Right forelimb (tissue), 1 donor: ENCODE data around the gene ARHGAP24.

Experiments used
- DNase-seq: peaks from one replicate; pipeline ENCODE4 v3.0.0-alpha.2; 2018

Gene ARHGAP24

DNA sequence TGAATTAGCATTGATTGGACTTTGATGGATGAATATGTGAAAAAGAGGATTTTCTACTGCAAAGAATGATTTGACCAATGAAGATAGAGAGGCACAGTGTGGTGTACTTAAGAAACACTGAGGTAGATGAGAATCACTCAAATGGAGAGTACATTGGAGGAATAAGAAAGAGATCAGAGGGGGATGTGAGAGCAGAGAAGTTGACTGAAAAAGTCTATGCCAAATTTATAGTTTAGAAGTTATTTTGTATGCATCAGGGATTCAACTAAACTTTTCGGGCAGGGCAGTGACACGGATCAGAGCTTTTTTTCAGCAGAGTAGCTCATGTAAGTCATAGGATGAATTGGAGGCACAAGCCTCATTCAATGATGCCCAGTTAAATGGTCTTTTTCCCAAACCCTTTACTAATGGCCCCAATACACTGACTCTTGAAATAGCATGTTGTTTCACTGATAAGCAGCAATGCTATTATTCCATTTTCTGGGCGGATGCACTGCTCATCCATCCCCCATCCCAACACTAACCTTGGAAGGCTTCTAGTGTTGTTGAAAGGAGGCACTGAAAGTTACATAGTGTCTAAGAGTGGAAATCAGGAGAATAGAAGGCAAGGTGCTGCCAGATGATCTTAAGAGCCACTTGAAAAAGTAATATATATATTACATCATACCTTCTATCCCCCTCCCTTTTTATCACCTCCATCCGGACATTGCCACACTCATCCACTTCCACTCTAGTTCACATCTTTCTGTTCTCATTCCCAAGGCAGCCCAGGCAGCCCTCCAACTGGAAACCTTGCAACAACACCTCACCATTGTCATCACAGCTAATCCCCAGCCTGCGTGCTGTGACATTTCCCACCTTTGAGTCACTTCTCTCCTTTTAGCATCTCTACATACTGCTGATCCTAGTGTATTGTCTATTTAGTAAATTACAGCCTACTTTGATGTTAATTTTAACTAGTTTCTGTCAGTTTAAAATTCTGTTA, 46.1 kb downstream of the ARHGAP24 start:
- DNase-seq: no peak

- no peak for DNase-seq
Observed at GRCh38 chr4:85522277-85522676, 47.3 kb downstream of the ARHGAP24 start.

DNA sequence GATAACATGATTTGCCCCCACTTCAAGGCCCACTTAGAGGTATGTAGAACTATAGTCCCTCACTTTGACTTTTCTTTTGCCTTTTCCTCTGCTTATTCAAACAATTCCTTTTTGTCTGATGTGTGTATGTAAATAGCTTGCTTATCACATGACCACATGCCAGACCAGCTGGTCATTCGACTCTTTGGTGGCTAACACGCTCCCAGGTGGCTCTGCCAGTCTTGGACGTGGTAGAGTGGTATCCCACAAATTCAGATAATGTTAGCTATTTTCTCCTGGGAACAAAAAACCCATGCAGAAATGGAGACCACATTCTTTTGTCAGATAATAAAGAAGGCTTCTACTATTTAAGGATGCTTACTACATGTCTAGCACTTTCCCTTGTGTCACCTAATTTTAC, 47.9 kb downstream of the ARHGAP24 start:
- no peak for DNase-seq

DNA sequence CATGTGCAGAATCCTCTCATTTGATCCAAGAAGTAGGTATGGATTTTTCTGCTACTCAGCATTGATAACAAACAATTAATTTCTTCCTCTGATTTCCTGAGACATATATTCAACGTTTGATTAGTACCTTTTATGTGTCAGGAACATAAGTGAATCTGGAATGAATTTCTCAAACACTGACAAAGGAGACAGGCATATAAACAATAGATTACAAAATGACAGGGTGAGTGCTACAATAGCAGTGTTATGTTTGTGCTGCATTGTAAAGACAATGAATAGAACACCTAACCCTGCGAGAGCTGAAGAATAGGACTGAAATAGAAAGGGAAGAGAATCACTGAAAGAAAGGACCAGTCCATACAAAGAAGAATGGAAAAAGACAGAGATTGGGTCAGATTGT, 52.9 kb downstream of the ARHGAP24 start:
- no peak for DNase-seq

DNA sequence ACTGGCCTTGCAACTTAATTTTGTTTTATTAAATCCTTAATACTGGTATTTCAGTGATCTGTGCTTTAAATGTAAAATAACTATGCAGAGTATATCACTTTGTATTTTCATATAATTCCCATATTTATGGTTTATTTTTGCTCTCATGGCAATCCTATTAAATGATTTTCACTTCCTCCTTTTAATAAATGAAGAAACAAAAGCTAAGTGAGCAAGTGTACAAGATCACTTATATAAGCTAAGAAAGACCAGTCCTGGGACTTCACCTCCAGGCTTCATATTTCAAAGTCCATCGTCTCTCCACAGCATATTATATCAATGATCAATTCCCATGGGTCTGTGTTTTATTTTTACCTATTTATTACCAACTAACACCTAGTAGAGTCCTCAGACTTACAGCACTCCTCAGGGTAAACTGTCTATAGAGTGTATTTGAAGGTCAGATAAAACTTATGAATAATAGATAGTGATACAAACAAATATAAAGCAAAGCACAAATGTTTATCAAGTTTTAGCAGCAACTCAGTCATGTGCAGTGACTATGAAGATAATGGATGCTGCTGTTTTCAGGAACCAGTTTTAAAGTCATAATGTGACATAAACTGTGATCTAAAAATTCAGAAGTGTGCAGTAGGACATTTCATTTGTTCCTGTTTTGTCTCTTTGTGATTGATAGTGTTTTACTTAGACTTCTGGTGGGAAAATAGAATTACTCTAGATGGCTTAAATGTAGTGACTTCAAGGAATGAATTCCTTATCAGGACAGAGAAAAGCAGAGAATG, 56.8 kb downstream of the ARHGAP24 start:
- DNase-seq: no peak

DNA sequence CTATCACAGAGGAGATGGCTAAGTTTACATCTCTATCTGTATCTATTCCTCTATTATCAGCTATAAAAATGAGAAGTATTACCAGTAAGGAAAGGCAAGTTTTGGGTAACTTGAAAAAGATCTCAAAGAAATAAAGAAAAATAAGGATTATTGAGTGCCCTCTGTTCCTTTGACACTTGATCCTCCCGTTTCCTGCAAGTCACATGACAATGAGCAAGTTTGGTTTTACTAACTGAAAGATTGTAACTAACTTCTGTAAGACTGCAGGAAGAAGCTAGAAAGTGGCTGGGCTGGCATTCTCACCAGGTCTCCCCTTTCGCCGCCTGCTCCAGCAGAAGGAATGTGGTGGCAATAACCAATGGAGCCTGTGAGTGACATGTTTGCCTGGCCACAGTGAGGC, 59.2 kb downstream of the ARHGAP24 start:
- no peak for DNase-seq

DNA sequence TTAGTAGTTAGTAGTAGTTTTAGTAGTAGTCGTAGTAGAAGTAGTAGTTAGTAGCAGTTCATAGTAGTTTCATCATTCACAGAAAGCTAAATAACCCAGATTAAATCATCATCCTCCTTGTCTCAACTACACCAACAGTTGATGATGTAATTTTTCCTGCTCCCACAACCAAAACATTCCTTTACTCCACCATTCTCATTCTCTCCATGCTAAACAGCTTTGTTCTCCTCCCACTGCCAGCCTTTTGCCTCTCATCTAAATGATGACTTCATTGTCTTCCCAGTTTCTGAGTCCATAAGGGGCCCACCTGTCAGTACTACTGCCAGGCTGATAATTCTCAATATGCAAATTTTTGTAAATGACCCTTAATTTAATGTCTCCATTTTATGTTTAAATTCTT, 68.9 kb downstream of the ARHGAP24 start:
- DNase-seq: no peak

DNA sequence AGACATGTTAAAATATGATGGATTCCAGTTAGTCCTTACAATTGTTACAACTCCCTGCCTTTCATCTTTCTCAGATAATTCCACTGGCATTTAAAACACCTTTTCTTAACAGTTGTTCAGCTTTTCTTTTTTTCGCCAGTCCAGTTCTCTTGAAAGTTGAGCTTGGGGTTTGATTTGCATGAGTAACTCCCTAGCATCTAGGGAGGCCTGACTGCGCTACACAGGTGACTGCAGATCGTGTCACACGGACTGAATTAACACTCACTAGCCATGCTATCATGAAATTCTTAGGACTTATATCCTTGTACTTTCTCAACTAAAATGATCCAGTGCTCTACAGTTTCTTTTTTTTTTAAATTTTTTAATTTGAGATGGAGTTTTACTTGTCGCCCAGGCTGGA, 69.8 kb downstream of the ARHGAP24 start:
- no peak for DNase-seq

DNA sequence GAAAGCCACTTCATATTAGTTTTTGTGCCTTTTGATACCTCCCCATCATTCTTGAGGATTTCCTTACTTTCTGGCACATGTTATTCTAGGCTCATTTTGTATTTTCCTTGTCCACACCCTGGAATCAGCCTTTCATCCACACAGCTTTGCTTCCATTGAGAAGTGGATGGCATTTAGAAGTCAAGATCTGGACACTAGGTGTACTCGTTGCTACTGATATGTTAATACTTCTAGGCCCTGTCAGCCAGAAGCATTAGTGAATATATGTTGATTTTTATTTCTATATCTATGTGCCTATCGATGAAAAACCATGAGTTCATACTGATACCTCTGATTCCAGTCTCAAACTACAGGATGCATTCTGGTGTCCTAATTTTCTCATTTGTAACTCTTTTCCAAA, 73.2 kb downstream of the ARHGAP24 start:
- DNase-seq: no peak

GRCh38 chr4:85548841-85549240, 73.9 kb downstream of the ARHGAP24 start:
- DNase-seq: no peak

DNA sequence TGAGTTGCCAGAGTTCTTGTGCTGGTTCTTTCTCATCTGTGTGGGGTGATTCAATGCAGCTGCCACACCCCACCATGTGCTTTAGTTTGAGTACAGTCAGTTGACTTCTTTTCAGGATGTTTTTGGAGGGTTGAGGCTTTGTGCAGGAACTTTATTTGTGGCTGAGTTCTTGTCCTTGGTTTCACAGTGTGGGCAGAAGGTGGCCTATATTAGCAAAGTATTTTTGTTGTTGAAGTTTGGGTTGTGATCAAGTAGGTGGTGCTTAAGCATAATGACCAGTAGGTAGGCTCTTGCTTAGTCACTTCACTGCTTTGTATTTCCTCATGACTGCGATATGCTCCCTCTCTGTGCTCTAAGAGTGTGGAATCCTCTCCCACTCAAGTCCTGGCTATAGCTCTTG, 80.3 kb downstream of the ARHGAP24 start:
- DNase-seq: no peak

DNA sequence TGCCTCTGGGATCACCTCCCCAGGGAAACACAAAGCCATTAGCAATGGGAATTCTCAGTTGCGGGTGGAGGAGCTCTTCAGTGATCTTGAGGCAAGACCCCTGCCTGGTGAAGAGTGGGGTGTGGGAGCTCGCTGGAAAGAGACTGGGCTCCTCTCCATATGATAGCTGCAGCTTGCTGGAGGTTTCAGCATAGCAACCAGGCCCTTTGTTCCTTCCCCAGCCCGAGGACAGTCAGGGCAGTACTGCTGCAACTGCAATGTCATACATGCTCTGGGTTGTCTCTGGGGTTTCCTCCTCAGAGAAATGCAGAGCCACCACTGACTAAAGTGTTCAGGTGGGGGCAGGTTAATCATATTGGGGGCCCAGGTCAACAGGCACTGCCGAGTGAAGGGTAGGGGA, 81.3 kb downstream of the ARHGAP24 start:
- DNase-seq: no peak

DNA sequence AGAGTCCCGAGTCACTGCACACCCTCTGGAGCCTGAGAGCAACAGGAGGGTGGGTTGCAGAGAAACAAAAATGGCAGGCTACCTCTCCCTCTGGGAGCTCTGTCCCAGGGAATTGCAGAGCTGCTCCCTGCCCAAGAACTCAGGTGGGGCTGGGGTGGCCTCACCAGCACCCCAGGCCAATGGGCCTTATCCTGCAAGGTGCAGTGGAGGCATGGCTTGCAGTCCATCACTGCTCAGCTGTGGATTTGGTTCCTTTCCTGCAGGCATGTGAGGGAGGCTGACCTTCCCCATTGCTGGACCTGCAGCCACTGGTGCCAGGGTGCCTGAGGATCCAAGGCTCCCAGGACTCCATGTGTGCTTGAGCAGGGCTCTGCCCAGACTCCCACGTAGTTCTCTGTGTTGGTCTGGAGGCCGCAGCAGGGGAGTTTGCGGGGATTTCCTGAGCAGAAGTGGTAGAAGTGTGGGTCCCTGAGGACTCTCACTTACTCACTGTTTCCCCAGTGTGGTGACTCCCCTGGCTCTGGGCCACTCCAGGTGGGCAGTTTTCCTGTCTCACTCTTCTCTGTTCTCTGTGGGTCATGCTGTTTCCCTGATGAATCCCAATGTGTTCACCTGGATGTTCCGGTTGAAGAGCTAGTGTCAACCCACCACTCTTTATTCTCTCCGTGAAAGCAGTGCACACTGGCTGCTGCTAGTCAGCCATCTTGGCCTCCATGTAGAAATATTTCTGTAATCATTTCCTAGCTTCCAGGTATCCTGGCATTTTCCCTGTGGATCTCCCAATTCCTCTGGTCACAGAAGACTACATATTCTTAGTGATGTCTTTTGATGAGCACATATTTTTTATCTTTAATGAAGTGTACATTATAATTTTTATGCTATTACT, 82.3 kb downstream of the ARHGAP24 start:
- DNase-seq: no peak

DNA sequence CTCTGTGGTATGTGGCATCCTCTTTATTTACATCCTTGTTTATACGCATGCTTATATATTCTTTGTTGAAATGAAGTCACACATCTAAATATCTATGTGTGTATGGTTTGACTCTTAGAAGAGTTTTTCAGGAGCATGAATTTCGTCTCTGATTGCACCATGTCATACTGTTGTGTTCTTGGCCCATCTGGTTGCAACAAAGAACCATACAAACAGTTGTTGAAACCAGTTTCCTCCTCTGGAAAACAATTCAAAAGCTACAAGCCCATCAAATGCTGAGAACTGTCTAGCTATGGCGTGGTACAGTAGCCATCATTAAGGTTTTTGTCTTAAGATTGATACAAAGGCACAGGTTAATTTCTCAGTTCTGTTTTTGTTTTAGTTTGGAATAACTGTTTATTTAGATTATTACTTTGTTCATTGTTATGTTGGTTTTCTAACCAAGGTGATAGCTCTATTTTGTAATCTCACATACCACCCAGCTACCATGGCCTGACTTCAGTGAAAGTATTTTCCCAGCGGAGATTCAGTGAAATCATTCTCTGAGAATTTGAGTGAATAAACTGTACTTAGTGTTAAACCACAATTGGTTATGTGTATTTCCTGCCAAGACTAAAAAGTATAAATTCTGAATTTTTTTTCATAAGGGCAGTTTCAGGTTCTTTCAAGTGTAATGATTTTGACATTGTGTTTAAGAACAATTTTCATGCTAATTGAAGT, 91.0 kb downstream of the ARHGAP24 start:
- no peak for DNase-seq

DNA sequence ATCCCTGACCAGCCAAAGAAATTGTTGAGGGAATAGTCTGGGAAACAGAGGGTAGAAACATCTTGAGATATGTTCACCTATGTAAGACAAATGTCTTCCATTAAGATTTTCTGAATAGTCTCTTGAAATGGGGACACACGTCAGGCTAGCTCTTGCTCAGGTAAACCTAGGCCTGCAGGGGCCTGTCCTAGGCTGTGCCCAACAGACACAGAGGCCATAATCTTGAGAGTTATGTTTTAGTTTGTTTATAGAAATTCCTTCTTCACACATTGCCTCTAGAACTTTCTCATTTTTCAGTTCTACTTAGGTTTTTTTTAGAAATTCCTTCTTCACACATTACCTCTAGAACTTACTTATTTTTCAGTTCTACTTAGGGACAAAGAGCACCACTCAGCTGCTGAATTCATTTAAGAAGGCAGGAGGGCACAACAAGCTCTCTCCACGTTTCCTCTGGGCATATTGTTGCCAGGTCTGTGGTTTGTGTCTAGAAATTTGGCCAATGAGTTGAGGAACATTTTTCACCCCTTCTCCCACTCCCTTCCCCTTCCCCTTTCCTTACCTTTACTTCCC, 94.9 kb downstream of the ARHGAP24 start:
- DNase-seq: no peak

GRCh38 chr4:85570388-85570787, 95.4 kb downstream of the ARHGAP24 start:
- DNase-seq: no peak

- no peak for DNase-seq
Observed at GRCh38 chr4:85571008-85571407, 96.1 kb downstream of the ARHGAP24 start.

- no peak for DNase-seq
Observed at GRCh38 chr4:85573270-85573669, 98.3 kb downstream of the ARHGAP24 start.

DNA sequence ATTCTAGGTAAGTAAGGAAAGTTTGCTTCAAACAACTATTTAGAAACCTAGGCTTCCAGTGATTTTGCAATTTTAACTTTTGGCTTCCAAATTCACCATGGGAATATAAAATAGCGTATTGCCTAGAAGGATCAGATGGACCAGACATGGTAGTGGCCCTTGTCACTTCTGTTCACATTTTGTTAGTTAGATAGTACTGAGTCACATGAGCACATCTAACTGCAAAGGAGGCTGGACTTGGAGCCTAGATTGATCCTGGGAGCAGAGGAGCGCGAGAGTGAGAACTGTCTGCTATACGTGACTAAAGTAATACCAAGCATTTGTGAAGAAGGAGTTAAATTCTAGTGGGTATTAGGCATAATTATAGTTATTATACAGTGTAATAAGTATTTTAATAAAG, 102.4 kb downstream of the ARHGAP24 start:
- DNase-seq: no peak

GRCh38 chr4:85579942-85580341, 105.0 kb downstream of the ARHGAP24 start:
- no peak for DNase-seq

GRCh38 chr4:85580489-85580888, 105.5 kb downstream of the ARHGAP24 start:
- DNase-seq: no peak

DNA sequence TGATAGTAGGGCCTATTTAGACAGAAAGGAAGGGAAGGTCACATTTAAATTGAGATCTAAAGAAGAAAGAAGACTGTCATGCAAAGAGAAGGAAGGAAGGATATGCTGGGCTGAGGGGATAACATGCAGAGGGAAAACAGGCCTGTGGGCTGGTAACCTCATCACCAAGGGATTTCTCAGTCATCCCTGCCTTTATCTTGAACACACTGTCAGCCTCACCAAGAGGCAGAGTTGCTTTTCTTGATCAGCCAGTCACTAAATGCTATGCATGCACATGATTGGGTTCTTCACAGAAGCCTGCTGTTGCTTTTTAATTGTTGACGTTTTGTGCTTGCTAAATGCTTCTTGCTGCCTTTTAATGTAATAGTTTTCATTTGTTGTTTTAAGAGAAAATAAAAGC, 113.0 kb downstream of the ARHGAP24 start:
- DNase-seq: no peak
